Adrenal gland (tissue), 12 donors: Measurements from ENCODE around the gene BRF1. TPM values are rescaled to one million over a fixed set of nuclear protein-coding genes. Genes with fewer than 3 reads are reported as not detected.

Experiments used
- DNase-seq, 7 donors: peaks; one replicate each; pipeline ENCODE4 v3.0.0-alpha.2; 2019 to 2020
- H3K27ac ChIP-seq, 5 donors: fragments of 200-600 bp; sonication (generic) in 4 of 5; 1 replicate in 3 of 5; 2 replicates in 2 of 5; pipeline versions ENCODE4 v1.5.1 to v1.8.0; 2016 to 2020; ENCODE audit warnings: mild to moderate bottlenecking in 1 of 5
- H3K27me3 ChIP-seq: fragments of 200-600 bp; 2 replicates; pipeline ENCODE4 v1.8.0; 2021
- H3K36me3 ChIP-seq, 2 donors: fragments of 200-600 bp; replicated peaks in 1 of 2; 1 replicate in 1 of 2; 2 replicates in 1 of 2; pipeline versions ENCODE4 v1.5.1 to v1.8.0; 2018 to 2022
- H3K4me1 ChIP-seq, 2 donors: fragments of 200-600 bp; replicated peaks in 1 of 2; 1 replicate in 1 of 2; 2 replicates in 1 of 2; pipeline versions ENCODE4 v1.5.1 to v1.8.0; 2018 to 2021
- H3K4me3 ChIP-seq, 4 donors: fragments of 200-600 bp; sonication (generic) in 3 of 4; one replicate each; pipeline ENCODE4 v1.5.1; 2016 to 2018
- H3K9me3 ChIP-seq, 3 donors: fragments of 200-600 bp; sonication (generic) in 1 of 3; replicated peaks in 1 of 3; 1 replicate in 2 of 3; 2 replicates in 1 of 3; pipeline versions ENCODE4 v1.5.1 to v1.8.0; 2016 to 2021
- CTCF ChIP-seq, 6 experiments: fragments of 450-650 bp in 4 of 6; fragments of 200-600 bp in 2 of 6; sonication (generic) in 1 of 6; IDR thresholded peaks; 1 replicate in 5 of 6; 2 replicates in 1 of 6; pipeline versions ENCODE4 v1.5.1 to v1.8.0; 2016 to 2021; ENCODE audit warnings: antibody characterized with exemption in 6 of 6, mild to moderate bottlenecking in 2 of 6, moderate library complexity in 1 of 6
- POLR2A ChIP-seq, 2 donors: fragments of 450-650 bp; IDR thresholded peaks; one replicate each; pipeline ENCODE4 v1.6.1; 2017; ENCODE audit warnings: antibody characterized with exemption in 2 of 2, mild to moderate bottlenecking in 2 of 2, moderate library complexity in 1 of 2
- WGBS, 4 donors: extraction: QIAGEN DNeasy Blood & Tissue Kit in 2 of 4; methylation state at CpG; one replicate each; pipeline versions ENCODE4 v1.1.5 to v1.1.7; 2013 to 2017; 5-methylcytosine and 5-hydroxymethylcytosine counted together
- intact Hi-C, 2 donors: fragments of 100-400 bp; cut with DNase I; formaldehyde crosslinking; loops; one replicate each; pipeline versions ENCODE4 v1.14.1 to v1.15.0; 2022 to 2023
- polyA plus RNA-seq, 3 donors: library from polyadenylated mRNA; stranded (reverse); fragments of 200-250 nt in 2 of 3; fragments of 350-450 nt in 1 of 3; fragmentation: Illumina TruSeq in 1 of 3; extraction: RNeasy Lipid Tissue Mini Kit (QIAGEN cat#74804) in 1 of 3; gene quantifications; one replicate each; pipeline ENCODE4 v1.2.3, GENCODE V29; 2013 to 2014
- total RNA-seq, 9 donors: library from RNA; depleted of rRNA in 4 of 9; stranded (reverse); fragments of >200 nt in 4 of 9; fragments of 120-200 nt in 1 of 9; fragmentation: NEBNext Ultra II Directional in 1 of 9; extraction: Animal tissue kit (Norgen Biotek cat#: 25700) in 1 of 9; gene quantifications; one replicate each; pipeline versions ENCODE4 v1.1.0 to v1.2.4, GENCODE V29; 2013 to 2023
- donor health status: healthy with polysubstance abuse.
- donor health status: Bipolar disorder and iron deficiency.
- donor health status: DM: yes; HTN: yes; CAD: no.
- donor health status: DM: no; HTN: no; CAD: no.
- donor health status: DM: no; HTN: no; CAD: no.
- donor health status: DM: yes; HTN: yes; CAD: no.

The BRF1 gene
- total and polyA plus RNA-seq, 12 donors = 14.0 to 96.9 (median 37.5) TPM

GRCh38 chr14:105166571-105167302 is 134.1 kb downstream of the BRF1 start:
- no peak for DNase-seq
- TF ChIP-seq POLR2A (IDR thresholded peaks at IDR 0.05) (no peak), CTCF (IDR thresholded peaks at IDR 0.05) (no peak)
- Histone ChIP-seq H3K4me1 (peaks cover 0 to 8% of the 10 kb centered on the region in 2 donors), H3K27ac (no peak overlapping the region), H3K9me3 (no peaks in the 10 kb centered on the region), H3K36me3 (no peaks in the 10 kb centered on the region), H3K4me3 (no peak overlapping the region), H3K27me3 (peaks cover 25% of the 10 kb centered on the region)
- intact Hi-C loops = no loop called here
- WGBS, 4 donors = 52 to 65% (median 58%) methylated on average over 9 to 22 of the region's 22 CpGs

- WGBS, 4 donors = 82 to 97% (median 90%) methylated on average over 9 to 32 of the region's 32 CpGs
- Histone ChIP-seq H3K4me1 (peaks cover 0 to 5% of the 10 kb centered on the region in 2 donors), H3K27me3 (peaks cover 25% of the 10 kb centered on the region), H3K36me3 (no peaks in the 10 kb centered on the region), H3K27ac (no peak overlapping the region), H3K9me3 (no peaks in the 10 kb centered on the region), H3K4me3 (no peak overlapping the region)
- DNase-seq = no peak
- TF ChIP-seq POLR2A (IDR thresholded peaks at IDR 0.05) (no peak), CTCF (IDR thresholded peaks at IDR 0.05) (no peak)
- intact Hi-C loops = no loop called here
Observed at GRCh38 chr14:105165761-105166485, 134.9 kb downstream of the BRF1 start.

- H3K27ac ChIP-seq = no peak overlapping the region
- intact Hi-C loops = no loop called here
- no peaks in the 10 kb centered on the region for H3K4me1 ChIP-seq
- TF ChIP-seq CTCF (IDR thresholded peaks at IDR 0.05) = no peak
- no peak for TF ChIP-seq POLR2A (IDR thresholded peaks at IDR 0.05)
- H3K9me3 ChIP-seq = no peaks in the 10 kb centered on the region
- no peak overlapping the region for H3K4me3 ChIP-seq
- H3K27me3 ChIP-seq = peaks cover 25% of the 10 kb centered on the region
- no peak for DNase-seq
- no peaks in the 10 kb centered on the region for H3K36me3 ChIP-seq
- 75 to 90% (median 80%) methylated on average over 2 to 10 of the region's 10 CpGs for WGBS, 4 donors
Observed at GRCh38 chr14:105165134-105165704, 135.6 kb downstream of the BRF1 start.

- Histone ChIP-seq H3K27me3 (peaks cover 19% of the 10 kb centered on the region), H3K9me3 (no peaks in the 10 kb centered on the region), H3K36me3 (no peaks in the 10 kb centered on the region), H3K4me3 (no peak overlapping the region), H3K4me1 (no peaks in the 10 kb centered on the region), H3K27ac (no peak overlapping the region)
- TF ChIP-seq CTCF (IDR thresholded peaks at IDR 0.05) (no peak), POLR2A (IDR thresholded peaks at IDR 0.05) (no peak)
- 81 to 91% (median 85%) methylated on average over 10 to 18 of the region's 18 CpGs for WGBS, 4 donors
- intact Hi-C loops = no loop called here
- DNase-seq = no peak
Observed at GRCh38 chr14:105163040-105163742, 137.6 kb downstream of the BRF1 start.
